ENCODE measurements around the gene BLVRB.

Gene BLVRB

GRCh38 chr19:40424637-40425449, 40.7 kb downstream of the BLVRB start:
- no peak for TF ChIP-seq CTCF (IDR thresholded peaks at IDR 0.05)

DNA sequence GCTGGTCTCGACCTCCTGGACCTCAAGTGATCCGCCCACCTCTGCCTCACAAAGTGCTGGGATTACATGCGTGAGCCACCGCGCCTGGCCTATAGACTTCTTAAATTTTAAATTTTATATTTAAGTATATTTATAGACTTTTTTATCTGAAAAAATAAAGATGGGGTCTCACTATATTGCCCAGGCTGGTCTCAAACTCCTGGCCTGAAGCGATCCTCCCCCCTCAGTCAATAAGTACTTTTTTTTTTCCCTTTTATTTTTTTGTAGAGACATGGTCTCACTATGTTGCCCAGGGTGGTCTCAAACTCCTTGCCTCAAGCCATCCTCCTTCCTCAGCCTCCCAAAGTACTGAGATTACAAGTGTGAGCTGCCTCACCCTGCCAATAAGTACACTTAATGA, 41.6 kb downstream of the BLVRB start:
- no peak for TF ChIP-seq CTCF (IDR thresholded peaks at IDR 0.05)

GRCh38 chr19:40422748-40423566, 42.6 kb downstream of the BLVRB start:
- TF ChIP-seq CTCF (IDR thresholded peaks at IDR 0.05) = no peak

DNA sequence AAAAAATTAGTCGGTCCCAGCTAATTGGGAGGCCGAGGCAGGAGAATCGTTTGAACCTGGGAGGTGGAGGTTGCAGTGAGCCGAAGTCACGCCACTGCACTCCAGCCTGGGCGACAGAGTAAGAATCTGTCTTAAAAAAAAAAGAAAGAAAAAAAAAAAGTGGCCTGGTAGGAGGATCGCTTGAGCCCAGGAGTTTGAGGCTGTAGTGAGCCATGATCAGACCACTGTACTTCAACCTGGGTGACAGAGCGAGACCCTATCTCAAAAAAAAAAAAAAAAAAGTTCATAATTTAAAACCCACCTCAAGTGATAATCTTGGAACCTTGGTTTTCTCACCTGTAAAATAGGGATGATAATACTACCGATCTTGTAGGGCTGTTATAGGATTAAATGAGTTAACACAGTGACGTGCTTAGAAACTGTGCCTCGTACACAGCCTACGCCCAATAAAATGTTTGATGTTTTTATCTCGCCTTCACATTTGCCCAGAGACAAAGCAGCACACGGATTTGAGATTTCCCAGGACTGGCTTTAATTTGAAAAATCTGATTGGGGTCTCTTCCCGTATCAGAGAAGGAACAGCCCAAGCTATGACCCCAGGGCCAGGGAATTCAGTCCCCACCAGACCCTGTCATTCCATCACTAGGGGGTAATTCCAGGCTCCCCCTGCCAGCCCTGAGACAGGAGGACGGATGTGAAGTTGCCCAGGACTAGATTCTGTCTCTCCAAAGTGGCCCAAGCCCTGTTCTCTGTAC, 43.4 kb downstream of the BLVRB start:
- TF ChIP-seq CTCF (IDR thresholded peaks at IDR 0.05) = no peak

GRCh38 chr19:40420766-40421765, 44.5 kb downstream of the BLVRB start:
- peak; percentile 97 for TF ChIP-seq CTCF (IDR thresholded peaks at IDR 0.05)

DNA sequence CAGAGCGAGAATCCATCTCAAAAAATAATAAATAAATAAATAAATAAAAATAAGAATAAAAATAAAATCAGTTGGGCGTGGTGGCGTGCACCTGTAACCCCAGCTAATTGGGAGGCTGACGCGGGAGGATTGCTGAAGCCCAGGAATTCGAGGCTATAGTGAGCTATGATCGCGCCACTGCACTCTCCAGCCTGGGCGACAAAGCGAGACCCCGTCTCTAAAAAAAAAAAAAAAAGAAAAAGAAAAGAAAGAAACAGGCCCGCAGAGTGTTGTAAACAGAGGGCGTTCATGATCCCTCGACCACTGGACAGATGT, 45.1 kb downstream of the BLVRB start:
- no peak for TF ChIP-seq CTCF (IDR thresholded peaks at IDR 0.05)
